ENCODE measurements around the gene TMEM161A. TPM values are rescaled to one million over a fixed set of nuclear protein-coding genes. Genes with fewer than 3 reads are reported as not detected.
A peak's percentile ranks its signal among the peaks of the same experiment; 100 is the strongest.

TMEM161A gene
- total RNA-seq, 2 donors from 2014 or later, result 13.7 to 22.1 TPM

DNA sequence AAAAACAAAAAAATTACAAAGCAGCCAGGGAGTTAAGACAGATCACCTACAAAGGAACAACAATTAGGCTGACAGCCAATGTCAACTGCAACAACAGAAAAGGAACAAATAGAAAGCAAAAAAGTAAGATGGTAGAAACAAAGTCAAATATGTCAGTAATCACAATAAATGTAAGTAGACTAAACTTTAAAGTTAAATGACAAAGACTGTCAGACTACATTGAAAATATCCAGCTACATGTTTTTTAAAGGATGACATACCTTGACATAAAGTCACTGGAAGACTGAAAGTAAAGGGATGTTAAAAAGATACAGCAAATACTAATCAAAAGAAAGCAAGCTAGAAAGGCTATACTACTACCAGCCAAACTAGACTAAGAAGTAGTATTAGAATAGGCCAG is 14.9 kb downstream of the TMEM161A start:
- peaks cover 0 to 3% of the 10 kb centered on the region in 2 donors for H3K36me3 ChIP-seq (replicated peaks in 1 of 2; ENCODE audit: insufficient read depth in 1 of 2, low read depth in 2 of 2)
- TF ChIP-seq, protein P1, sequence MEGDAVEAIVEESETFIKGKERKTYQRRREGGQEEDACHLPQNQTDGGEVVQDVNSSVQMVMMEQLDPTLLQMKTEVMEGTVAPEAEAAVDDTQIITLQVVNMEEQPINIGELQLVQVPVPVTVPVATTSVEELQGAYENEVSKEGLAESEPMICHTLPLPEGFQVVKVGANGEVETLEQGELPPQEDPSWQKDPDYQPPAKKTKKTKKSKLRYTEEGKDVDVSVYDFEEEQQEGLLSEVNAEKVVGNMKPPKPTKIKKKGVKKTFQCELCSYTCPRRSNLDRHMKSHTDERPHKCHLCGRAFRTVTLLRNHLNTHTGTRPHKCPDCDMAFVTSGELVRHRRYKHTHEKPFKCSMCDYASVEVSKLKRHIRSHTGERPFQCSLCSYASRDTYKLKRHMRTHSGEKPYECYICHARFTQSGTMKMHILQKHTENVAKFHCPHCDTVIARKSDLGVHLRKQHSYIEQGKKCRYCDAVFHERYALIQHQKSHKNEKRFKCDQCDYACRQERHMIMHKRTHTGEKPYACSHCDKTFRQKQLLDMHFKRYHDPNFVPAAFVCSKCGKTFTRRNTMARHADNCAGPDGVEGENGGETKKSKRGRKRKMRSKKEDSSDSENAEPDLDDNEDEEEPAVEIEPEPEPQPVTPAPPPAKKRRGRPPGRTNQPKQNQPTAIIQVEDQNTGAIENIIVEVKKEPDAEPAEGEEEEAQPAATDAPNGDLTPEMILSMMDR (IDR thresholded peaks at IDR 0.05), result no peak
- TF ChIP-seq POLR2A (IDR thresholded peaks at IDR 0.05), result no peak
- no peak overlapping the region for H3K27ac ChIP-seq
- H3K27me3 ChIP-seq, result no peaks in the 10 kb centered on the region
- no peak overlapping the region for H3K4me3 ChIP-seq
- H3K9me3 ChIP-seq, result no peaks in the 10 kb centered on the region
- intact Hi-C loops (cut with DNase I), result no loop called here
- H3K4me1 ChIP-seq, result no peaks in the 10 kb centered on the region
- no peak for DNase-seq
- ATAC-seq, result no peak

DNA sequence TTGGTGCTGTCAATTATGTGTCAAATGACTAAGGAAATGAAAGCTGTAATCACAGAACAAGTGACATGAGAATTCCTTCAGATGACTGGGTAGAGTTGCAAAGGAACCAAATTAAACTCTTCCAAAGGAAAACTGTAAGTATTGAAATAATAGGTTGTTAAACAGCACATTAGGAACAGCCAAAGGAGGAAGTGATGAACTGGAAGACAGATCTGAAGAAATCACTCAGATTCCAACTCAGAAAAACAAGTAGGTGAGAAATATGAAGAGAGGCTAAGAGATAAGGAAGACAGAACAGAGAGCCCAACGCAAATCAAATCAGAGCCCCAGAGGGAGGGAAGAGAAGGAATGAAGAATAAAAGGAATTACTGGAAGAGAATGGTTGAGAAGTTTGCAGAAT is 15.4 kb downstream of the TMEM161A start:
- Histone ChIP-seq H3K4me1 (no peaks in the 10 kb centered on the region), H3K36me3 (replicated peaks in 1 of 2; ENCODE audit: insufficient read depth in 1 of 2, low read depth in 2 of 2) (peaks cover 0 to 3% of the 10 kb centered on the region in 2 donors), H3K9me3 (no peaks in the 10 kb centered on the region), H3K27ac (no peak overlapping the region), H3K4me3 (no peak overlapping the region), H3K27me3 (no peaks in the 10 kb centered on the region)
- 83 to 96% methylated on average over 1 of the region's 1 CpG for WGBS, 2 donors
- intact Hi-C loops (cut with DNase I), result no loop called here
- TF ChIP-seq, protein P1 (IDR thresholded peaks at IDR 0.05), result no peak
- no peak for TF ChIP-seq POLR2A (IDR thresholded peaks at IDR 0.05)
- DNase-seq (no peak), ATAC-seq (no peak)

DNA sequence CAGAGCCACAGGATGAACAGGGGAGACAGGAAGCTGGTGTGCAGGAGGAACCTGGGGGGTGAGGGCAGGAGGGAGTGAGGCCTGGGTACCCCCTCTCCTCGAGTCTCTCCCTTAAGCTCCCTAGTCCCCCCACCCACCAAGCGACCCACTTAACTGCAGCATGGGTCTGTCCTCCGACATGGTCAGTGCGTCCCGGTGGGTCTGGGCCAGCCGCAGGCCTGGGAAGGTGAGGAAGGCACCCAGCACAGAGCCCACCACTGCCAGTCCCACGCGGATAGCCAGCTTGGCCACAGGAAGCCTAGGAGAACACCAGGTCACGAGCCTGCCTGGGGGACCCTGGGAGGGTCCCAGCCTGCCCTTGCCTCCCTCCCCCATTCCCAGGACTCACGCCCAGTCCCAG is 16.9 kb downstream of the TMEM161A start:
- intact Hi-C loops (cut with DNase I), result no loop called here
- no peak for DNase-seq
- Histone ChIP-seq H3K4me1 (no peaks in the 10 kb centered on the region), H3K4me3 (no peak overlapping the region), H3K36me3 (replicated peaks in 1 of 2; ENCODE audit: insufficient read depth in 1 of 2, low read depth in 2 of 2) (peaks cover 0 to 3% of the 10 kb centered on the region in 2 donors), H3K9me3 (no peaks in the 10 kb centered on the region), H3K27ac (no peak overlapping the region), H3K27me3 (no peaks in the 10 kb centered on the region)
- no peak for ATAC-seq
- no peak for TF ChIP-seq POLR2A (IDR thresholded peaks at IDR 0.05)
- TF ChIP-seq, protein P1 (IDR thresholded peaks at IDR 0.05), result no peak
- WGBS, 2 donors, result 94 to 95% methylated on average over 5 to 10 of the region's 10 CpGs

DNA sequence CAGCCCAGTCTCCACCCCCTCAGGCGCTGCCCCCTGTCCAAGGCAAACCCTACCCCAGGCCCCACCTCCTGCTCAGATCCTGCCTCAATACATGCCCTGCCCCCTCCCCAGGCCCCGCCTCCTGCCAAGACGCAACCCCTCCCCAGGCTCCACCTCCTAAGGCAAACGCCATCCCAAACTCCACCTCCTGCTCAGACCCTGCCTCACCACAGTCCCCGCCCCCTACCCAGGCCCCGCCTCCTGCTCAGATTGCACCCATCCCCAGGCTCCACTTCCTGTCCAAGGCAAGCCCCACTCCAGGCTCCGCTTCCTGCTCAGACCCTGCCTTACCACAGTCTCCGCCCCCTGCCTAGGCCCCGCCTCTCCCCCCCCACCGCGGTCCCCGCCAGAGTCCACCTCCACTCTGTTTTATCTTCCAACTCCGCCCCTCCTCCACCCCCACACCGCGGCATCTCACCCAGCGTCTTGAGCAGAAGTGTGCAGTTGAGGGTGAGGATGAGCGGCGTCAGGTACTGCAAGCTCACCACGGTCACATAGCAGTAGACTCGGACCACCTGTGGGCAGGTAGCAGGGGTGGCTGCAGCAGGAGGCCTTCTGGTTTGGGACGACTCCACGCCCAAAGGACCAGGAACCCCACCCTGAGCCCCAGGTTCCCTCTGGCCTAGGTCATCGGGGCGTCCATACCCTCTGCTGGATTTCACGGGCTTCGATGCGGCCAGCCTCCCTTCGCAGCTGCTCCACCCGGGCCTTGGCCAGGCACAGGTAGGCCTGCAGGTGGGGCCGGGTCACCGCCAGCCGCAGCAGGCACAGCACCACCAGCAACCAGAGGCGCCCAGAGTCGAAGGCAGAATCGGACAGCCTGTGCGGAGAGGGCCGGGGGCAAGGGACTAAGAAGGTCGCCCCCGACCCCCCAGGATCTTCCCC is 17.7 kb downstream of the TMEM161A start:
- ATAC-seq, result peak; percentile 35

More for the DNA sequence above, 17.7 kb downstream of the TMEM161A start:
- 68 to 73% methylated on average over 11 to 23 of the region's 39 CpGs for WGBS, 2 donors
- Histone ChIP-seq H3K4me1 (no peaks in the 10 kb centered on the region), H3K9me3 (no peaks in the 10 kb centered on the region), H3K27ac (no peak overlapping the region), H3K4me3 (no peak overlapping the region), H3K36me3 (replicated peaks in 1 of 2; ENCODE audit: insufficient read depth in 1 of 2, low read depth in 2 of 2) (peaks cover 0 to 3% of the 10 kb centered on the region in 2 donors), H3K27me3 (no peaks in the 10 kb centered on the region)
- intact Hi-C loops (cut with DNase I), result no loop called here
- TF ChIP-seq POLR2A (IDR thresholded peaks at IDR 0.05), result no peak
- TF ChIP-seq, protein P1 (IDR thresholded peaks at IDR 0.05), result no peak
- DNase-seq, result peak; percentile 30 to 42 (median 32)
